Measurements from ENCODE around the gene ZC3H4.

ZC3H4 gene

GRCh38 chr19:47112997-47113849 is at the start of gene ZC3H4:
Gene ZC3H4 (minus strand): TSS chr19:47113776. CDS start chr19:47112584, 1,192 bp downstream.
- TF ChIP-seq CTCF (IDR thresholded peaks at IDR 0.05; ENCODE audit: insufficient read depth, low read depth, low read length, missing control alignments) = no peak
- peak within 1 kb of the TSS; percentile 98 for H3K4me3 ChIP-seq (ENCODE audit: low read depth, low read length)
- peak; percentile 100 for DNase-seq (ENCODE audit: low read depth)

GRCh38 chr19:47161876-47162489 is 48.4 kb upstream of the ZC3H4 start:
- H3K4me3 ChIP-seq (ENCODE audit: low read depth, low read length) = no peak overlapping the region
- TF ChIP-seq CTCF (IDR thresholded peaks at IDR 0.05; ENCODE audit: insufficient read depth, low read depth, low read length, missing control alignments) = no peak
- DNase-seq (ENCODE audit: low read depth) = no peak

- TF ChIP-seq CTCF (IDR thresholded peaks at IDR 0.05; ENCODE audit: insufficient read depth, low read depth, low read length, missing control alignments) = no peak
- H3K4me3 ChIP-seq (ENCODE audit: low read depth, low read length) = no peak overlapping the region
- DNase-seq (ENCODE audit: low read depth) = no peak
Observed at GRCh38 chr19:47158879-47159503, 45.4 kb upstream of the ZC3H4 start.

- DNase-seq (ENCODE audit: low read depth) = no peak
- TF ChIP-seq CTCF (IDR thresholded peaks at IDR 0.05; ENCODE audit: insufficient read depth, low read depth, low read length, missing control alignments) = no peak
- no peak overlapping the region for H3K4me3 ChIP-seq (ENCODE audit: low read depth, low read length)
Observed at GRCh38 chr19:47158367-47158791, 44.8 kb upstream of the ZC3H4 start.

- DNase-seq (ENCODE audit: low read depth) = peak; percentile 39
- no peak overlapping the region for H3K4me3 ChIP-seq (ENCODE audit: low read depth, low read length)
- no peak for TF ChIP-seq CTCF (IDR thresholded peaks at IDR 0.05; ENCODE audit: insufficient read depth, low read depth, low read length, missing control alignments)
Observed at GRCh38 chr19:47157431-47158321, 44.1 kb upstream of the ZC3H4 start.

- DNase-seq (ENCODE audit: low read depth) = peak; percentile 46
- no peak for TF ChIP-seq CTCF (IDR thresholded peaks at IDR 0.05; ENCODE audit: insufficient read depth, low read depth, low read length, missing control alignments)
- H3K4me3 ChIP-seq (ENCODE audit: low read depth, low read length) = no peak overlapping the region
Observed at GRCh38 chr19:47156861-47157430, 43.4 kb upstream of the ZC3H4 start.

Data from GM12865 (cell line).